ENCODE results near the gene CDKN1B.

CDKN1B gene

DNA sequence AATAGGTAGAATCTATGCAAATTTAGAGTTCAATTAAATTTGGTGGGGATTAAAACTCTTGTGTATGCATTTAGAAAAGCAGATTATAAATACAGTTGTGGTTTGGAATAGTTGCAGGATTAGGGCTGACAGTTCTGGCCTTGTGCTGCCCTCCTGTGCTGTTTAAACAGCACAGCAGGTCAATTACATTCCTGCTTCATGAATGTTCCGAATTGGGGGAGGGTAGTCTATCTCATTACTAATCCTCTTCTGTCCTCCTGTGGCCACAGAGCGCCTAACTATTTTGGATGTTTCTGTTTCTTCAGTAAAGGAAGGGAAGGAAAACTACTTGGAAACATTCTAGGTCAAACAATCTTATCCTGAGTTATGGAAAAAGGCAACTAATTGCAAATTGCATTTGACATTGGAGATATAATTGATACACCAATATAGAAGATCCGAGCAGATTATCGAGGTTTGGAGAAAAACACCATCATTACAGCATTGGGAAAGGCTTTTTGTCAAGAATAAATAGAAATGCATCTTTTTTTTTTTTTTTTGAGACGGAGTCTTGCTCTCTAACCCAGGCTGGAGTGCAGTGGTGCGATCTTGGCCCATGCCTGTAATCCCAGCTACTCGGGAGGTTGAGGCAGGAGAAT lies 12.5 kb upstream of the CDKN1B start:
- peak; percentile 70 for DNase-seq
- Histone ChIP-seq H3K4me1 (peaks cover 4% of the 10 kb centered on the region; the same call in 1 of the 2 replicates), H3K4me3 (ENCODE audit: low read depth, low read length) (no peak overlapping the region), H3K9me3 (no peaks in the 10 kb centered on the region), H3K36me3 (no peaks in the 10 kb centered on the region), H3K27me3 (no peaks in the 10 kb centered on the region)
- TF ChIP-seq, protein P1, sequence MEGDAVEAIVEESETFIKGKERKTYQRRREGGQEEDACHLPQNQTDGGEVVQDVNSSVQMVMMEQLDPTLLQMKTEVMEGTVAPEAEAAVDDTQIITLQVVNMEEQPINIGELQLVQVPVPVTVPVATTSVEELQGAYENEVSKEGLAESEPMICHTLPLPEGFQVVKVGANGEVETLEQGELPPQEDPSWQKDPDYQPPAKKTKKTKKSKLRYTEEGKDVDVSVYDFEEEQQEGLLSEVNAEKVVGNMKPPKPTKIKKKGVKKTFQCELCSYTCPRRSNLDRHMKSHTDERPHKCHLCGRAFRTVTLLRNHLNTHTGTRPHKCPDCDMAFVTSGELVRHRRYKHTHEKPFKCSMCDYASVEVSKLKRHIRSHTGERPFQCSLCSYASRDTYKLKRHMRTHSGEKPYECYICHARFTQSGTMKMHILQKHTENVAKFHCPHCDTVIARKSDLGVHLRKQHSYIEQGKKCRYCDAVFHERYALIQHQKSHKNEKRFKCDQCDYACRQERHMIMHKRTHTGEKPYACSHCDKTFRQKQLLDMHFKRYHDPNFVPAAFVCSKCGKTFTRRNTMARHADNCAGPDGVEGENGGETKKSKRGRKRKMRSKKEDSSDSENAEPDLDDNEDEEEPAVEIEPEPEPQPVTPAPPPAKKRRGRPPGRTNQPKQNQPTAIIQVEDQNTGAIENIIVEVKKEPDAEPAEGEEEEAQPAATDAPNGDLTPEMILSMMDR (IDR thresholded peaks at IDR 0.05; ENCODE audit: low read depth, low read length) = peak; percentile 100

GRCh38 chr12:12705838-12706520 lies 11.2 kb upstream of the CDKN1B start:
- Histone ChIP-seq H3K36me3 (no peaks in the 10 kb centered on the region), H3K27me3 (no peaks in the 10 kb centered on the region), H3K4me3 (ENCODE audit: low read depth, low read length) (no peak overlapping the region), H3K9me3 (no peaks in the 10 kb centered on the region), H3K4me1 (peaks cover 4% of the 10 kb centered on the region; the same call in 1 of the 2 replicates)
- peak; percentile 21 for DNase-seq
- TF ChIP-seq, protein P1 (IDR thresholded peaks at IDR 0.05; ENCODE audit: low read depth, low read length) = no peak

- peak overlapping the region; percentile 47 for H3K4me3 ChIP-seq (ENCODE audit: low read depth, low read length)
- peaks cover 10% of the 10 kb centered on the region; the same call in 1 of the 2 replicates for H3K4me1 ChIP-seq
- no peaks in the 10 kb centered on the region for H3K27me3 ChIP-seq
- no peaks in the 10 kb centered on the region for H3K9me3 ChIP-seq
- peaks cover 2% of the 10 kb centered on the region for H3K36me3 ChIP-seq
- TF ChIP-seq, protein P1 (IDR thresholded peaks at IDR 0.05; ENCODE audit: low read depth, low read length) = no peak
- DNase-seq = no peak
Measured at GRCh38 chr12:12713932-12714275, 3.3 kb upstream of the CDKN1B start.

DNA sequence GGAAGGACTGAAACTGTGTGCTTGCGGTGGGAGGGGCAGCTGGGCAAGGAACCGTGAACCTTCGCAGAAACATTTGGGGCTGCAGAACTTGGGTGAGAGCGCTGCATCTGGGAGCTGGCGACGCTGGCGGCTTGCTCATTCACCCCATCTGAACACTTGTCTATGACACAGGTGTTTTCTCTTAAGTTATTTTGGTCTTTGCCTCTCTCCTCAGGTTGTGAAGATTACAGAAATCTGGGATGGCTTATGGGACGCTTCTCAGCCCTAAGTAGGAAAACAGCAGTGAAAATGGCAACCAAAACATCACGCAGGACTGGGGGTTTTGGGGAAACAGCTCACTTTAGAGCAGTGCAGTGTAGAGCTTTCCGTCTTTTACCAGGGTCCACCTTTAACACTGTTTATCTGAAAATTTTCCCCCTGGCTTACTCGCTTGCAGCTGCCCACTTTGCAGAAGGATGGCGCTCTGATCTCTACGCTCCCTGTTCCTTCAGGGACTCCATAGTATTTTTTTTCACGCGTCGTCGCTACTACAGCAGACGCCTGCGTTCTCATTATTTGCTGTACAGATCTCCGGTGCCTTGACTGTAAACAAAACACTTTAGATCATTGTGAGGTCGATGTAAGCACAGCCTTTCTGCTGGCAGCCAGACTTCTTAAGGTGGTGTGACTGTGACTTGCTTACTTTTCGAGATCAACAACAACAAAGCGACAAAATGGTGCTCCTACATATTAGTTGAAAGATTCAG lies 2.7 kb upstream of the CDKN1B start:
- TF ChIP-seq, protein P1 (IDR thresholded peaks at IDR 0.05; ENCODE audit: low read depth, low read length) = peak; percentile 45
- Histone ChIP-seq H3K4me1 (peaks cover 10% of the 10 kb centered on the region; the same call in 1 of the 2 replicates), H3K9me3 (no peaks in the 10 kb centered on the region), H3K36me3 (peaks cover 7% of the 10 kb centered on the region), H3K27me3 (no peaks in the 10 kb centered on the region), H3K4me3 (ENCODE audit: low read depth, low read length) (peak overlapping the region; percentile 47)
- DNase-seq = peak; percentile 20

DNA sequence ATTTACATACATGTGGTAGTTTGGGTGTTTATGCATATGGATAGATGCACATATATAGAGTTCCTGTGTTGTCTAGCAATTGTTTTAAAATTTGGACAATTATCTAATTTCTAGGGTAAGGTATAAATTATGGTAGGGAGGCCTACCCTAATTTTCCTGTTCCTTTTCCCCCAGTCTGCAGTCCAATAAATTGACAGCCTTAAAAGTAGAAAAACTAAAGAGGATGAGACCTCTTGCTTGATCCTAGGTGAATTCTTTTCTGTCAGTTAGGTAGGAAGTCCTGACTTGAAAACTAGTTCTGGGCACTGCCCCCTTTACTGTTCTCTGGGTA lies 2.1 kb upstream of the CDKN1B start:
- no peak for DNase-seq
- TF ChIP-seq, protein P1 (IDR thresholded peaks at IDR 0.05; ENCODE audit: low read depth, low read length) = no peak
- Histone ChIP-seq H3K27me3 (no peaks in the 10 kb centered on the region), H3K36me3 (peaks cover 14% of the 10 kb centered on the region), H3K4me3 (ENCODE audit: low read depth, low read length) (no peak overlapping the region), H3K4me1 (peaks cover 10% of the 10 kb centered on the region; the same call in 1 of the 2 replicates), H3K9me3 (no peaks in the 10 kb centered on the region)

Measured in BE2C (cell line).